HG02642 (cell line): Measurements from ENCODE around the gene PDE2A.

Experiments used
- ATAC-seq: cut with Tn5 transposase; IDR thresholded peaks from one replicate; pipeline ENCODE4 v1.9.1; 2021; ENCODE audit warnings: mild to moderate bottlenecking; ENCODE audit not compliant: unreplicated experiment, poor library complexity

PDE2A gene

DNA sequence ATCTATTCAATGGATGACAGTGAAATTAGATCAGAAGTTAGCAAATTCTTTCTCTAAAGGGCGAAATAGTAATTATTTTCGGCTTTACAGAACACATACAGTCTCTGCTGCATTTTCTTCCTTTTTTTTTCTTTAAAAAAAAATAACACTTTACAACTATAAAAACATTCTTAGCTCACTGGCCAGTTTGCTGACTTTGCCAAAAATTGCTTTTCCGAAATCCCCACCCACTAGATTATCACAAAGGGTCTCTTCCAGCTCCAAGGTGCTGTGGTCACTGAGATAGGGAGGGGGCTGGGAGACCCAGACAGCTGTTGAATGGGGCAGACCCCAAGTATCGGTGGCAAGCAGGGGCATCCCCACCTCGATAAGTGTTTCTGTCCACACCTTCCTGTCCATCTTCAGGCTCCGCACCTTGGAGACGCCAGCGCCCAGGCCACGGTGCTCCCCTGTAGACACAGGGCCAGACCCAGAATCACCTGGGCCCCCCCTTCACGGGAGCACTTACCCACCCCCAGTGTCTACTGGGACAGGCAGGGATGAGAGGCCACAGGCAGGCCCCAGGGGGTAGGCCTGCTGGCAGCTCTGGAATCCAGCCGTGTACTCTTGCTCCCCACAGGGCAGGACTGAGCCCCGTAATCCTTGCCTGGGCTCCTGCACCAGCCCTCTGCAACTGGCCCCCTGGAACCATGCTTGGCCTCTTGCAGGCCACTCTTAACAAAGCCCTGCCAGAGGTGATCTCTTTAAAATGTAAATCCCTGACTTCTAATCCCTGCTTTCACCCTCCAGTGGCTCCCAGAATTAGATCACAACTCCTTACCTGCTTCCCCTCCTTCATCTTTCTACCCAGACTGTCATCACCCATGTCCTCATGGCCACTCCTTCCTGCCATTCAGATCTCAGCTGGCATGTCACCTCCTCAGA is 31.5 kb upstream of the PDE2A start:
- ATAC-seq, result no peak

GRCh38 chr11:72704783-72705265 is 30.6 kb upstream of the PDE2A start:
- no peak for ATAC-seq

GRCh38 chr11:72704028-72704782 is 30.0 kb upstream of the PDE2A start:
- no peak for ATAC-seq

GRCh38 chr11:72703267-72704008 is 29.2 kb upstream of the PDE2A start:
- no peak for ATAC-seq

DNA sequence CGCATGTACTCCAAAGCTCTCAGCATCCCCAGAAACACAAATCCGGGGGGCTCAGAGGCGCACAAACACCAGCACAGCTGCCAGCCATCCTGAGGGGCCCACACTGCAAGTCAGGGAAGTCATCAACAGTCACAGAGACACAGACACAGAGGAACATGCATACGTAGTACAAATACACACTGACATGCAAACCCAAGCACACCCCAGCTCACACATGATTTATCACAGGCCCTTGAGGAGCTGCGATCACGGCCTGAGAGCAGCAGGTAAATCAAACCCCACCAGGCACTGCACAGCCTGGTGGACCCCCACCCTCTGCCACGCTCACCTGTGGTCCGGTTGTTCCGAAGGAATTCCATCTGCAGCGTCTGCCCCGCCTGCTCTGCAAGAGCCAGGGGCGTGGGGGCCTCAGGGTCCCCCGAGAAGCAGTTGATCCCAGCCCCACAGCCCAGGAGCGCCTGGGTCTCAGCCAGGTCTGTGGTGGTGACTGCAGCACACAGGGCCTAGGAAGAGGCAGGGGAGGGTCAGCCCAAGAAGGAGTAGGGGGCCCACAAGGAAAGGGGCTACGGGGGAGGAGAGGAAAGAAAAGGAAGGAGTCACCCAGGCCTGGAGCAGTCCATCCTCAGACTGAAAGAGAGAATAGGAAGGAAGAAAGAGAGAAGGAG is 28.5 kb upstream of the PDE2A start:
- ATAC-seq, result no peak

- ATAC-seq, result no peak
These were observed 27.9 kb upstream of the PDE2A start for GRCh38 chr11:72702096-72702495.

- ATAC-seq, result no peak
These were observed 27.2 kb upstream of the PDE2A start for GRCh38 chr11:72701466-72701865.

GRCh38 chr11:72700146-72700545 is 25.9 kb upstream of the PDE2A start:
- no peak for ATAC-seq

DNA sequence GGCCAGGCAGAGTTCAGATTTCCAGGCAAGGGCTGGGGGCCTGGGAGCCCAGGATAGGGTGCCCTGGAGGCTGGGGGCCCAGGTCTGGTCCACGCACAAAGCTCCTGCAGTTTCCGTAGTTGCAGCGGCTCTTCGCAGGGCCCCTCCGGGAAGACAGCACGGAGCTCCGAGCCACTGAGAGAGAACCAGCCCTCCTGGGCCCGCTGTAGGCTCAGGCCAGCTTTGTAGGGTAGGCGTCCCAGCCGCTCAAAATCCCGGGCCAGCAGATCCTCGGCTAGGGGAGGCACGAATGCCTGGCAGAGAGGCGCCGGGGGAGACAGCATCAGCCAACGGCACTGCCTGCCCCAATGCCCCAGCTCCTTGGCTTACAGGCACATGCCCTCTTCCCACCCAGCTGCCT is 23.6 kb upstream of the PDE2A start:
- ATAC-seq, result no peak

DNA sequence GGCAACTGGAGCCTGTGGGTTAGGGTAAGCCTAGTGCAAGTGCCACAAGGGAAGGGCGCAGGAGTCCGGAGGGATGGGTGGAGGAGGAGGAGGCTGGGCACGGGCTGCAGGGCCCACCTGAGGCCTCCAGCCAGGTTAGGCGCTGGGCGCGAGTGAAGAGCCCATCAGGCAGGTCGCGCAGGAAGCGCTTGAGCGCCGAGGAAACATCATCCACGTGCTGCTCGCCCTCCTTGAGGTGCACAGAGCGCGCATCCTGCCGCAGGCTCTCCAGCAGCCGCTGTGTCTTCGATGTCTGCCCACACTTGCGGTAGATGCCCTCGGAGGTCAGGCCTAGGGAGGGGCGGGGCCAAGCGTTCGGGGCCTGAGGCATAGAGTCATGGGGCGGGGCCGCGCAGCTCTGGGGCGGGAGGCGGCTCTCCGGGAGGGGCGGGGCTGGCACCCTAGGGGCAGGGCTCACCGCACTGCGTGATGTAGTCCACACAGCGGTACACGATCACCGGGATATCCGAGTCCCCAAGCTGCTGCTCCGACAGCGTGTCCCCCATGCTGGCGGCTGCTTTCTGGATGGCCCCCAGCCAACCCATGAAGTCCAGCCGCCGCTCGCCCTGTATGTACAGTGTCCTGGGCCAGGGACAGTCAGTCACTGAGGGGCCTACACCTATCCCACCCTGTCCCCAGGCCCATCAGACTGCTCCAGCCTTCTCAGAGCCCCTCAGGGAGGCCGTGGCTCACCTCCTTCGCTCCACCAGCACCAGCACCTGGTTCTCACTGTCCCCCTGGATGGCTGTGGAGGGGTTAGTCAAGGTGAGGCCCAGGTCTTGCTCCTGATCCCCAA is 22.9 kb upstream of the PDE2A start:
- no peak for ATAC-seq

DNA sequence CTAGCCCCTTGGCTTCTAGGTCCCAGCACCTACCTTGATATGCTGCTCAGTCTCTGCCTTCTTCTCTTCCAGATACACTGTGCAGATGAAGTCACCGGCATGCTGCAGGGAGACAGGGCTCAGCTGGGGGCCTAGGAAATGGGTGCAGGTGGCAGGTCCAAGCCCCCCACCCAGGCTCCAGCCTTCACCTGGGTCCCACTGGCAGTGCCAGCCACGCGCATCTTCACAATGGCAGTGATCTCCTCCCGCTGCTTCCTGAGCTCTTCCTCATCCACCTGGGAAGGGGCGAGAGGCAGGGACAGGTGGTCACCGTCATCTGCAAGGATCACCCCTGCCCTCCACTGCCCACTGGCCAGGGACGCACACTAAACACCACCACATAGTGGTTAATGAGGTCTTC is 21.1 kb upstream of the PDE2A start:
- ATAC-seq, result no peak

- ATAC-seq, result no peak
These were observed 19.2 kb upstream of the PDE2A start for GRCh38 chr11:72693271-72693968.

DNA sequence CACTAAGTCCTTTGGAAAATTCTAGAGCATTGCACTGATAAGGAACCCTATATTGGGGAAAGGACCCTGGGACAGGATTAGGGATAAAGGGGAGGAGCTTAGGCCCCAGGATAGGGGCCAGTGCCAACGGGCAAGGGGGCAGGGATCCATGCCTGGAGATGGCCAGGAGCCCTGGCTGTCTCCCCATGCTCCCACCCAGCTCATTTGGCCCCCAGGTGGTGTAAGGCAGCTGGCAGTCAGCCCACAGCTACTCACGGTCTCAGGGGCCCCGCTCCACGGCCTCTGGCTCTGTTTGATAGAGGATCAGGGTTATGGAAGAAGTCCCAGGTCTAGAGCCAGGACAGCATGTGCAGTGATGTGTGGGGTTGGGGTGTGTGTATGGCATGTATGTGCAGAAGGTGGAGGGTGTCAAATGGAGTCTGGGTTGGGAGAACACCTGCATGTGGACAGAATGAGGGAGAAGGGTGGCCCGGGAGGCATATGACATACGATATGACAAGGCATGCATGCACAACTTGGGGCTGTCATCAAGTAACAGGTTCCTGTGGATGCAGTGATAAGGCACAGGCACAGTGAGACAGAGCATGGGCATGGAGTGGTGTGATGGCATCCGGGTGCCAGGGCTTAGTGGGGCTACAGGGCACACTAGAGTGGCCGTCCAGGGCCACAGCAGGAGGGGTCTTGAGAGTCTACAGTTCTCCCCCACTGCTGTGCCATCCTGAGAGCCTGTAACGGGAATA is 18.4 kb upstream of the PDE2A start:
- no peak for ATAC-seq

DNA sequence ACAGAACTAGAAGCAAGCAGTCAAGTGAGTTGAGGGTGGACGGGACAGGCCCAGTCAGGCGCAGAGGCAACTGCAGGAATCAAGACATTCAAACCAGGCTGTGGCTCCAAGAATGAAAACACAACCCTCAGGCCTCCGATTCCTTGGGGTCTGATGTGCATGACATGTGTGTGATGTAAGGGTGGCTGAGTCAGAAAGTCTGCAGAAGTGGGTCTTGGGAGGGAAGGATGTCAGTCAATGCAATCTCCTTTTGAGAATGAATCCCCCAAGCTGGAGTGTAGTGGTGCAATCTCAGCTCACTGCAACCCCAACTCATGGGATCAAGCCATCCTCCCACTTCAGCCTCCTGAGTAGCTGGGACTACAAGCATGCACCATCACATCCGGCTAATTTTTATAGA is 15.9 kb upstream of the PDE2A start:
- no peak for ATAC-seq

DNA sequence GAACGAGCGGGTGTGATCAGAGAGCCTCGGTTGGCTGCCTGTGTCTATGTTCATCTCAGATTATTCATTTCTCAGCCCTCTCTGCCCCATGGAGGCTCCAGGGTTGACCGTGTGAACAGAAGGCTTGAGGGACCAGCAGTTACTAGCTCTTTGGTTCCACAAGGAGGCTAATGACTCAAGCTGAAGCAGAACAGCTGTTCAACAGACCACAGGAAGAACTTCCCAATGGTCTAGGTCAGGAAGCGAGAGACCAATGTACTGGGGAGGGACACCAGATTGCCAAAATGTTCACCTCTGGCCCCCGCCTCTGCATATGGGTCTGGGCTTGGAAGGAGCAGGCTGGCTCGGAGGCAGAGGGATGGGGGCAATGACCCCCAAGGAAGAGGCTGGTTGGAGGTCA is 14.7 kb upstream of the PDE2A start:
- no peak for ATAC-seq

- no peak for ATAC-seq
These were observed 14.3 kb upstream of the PDE2A start for GRCh38 chr11:72688486-72688885.

GRCh38 chr11:72687326-72687725 is 13.1 kb upstream of the PDE2A start:
- ATAC-seq, result no peak

DNA sequence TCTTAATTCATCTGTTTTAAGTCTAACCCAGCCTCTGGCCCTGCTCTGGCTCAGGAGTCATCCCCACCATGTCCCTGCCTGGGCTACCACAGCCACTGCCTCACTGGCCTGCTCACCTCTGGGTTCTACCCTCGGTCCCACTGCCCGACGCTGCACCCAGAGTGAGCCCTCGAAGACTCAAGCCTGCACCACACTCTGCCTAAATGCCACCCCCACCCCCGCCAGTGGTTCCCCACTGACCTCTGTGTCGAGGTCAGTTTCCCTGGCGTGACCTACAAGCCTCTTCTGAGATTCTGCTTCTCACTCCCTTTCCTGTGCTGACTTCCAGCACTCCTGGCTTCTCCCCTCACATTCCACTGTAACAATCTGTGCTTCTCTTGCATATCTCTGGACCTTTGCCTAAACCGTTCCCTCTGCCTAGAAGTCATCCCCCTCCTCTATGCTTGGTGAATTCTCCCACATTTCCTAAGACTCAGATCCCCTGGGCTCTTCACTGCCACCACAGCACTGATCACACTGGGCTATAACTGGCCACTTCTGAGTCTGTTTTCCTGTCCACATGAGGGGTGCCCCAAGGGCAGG is 12.5 kb upstream of the PDE2A start:
- ATAC-seq, result no peak
